Right lobe of liver (tissue), 4 donors: Measurements from ENCODE around the gene PRMT5.

ENCODE experiments used
- CTCF ChIP-seq, 4 donors: fragments of 200-600 bp in 3 of 4; fragments of 450-650 bp in 1 of 4; IDR thresholded peaks; one replicate each; pipeline versions ENCODE4 v1.5.1 to v1.8.0; 2016 to 2022; ENCODE audit warnings: antibody characterized with exemption in 4 of 4, mild to moderate bottlenecking in 2 of 4
- POLR2A ChIP-seq: fragments of 450-650 bp; IDR thresholded peaks from one replicate; pipeline ENCODE4 v1.6.1; 2017; ENCODE audit warnings: antibody characterized with exemption, mild to moderate bottlenecking
- donor health status: DM: no; HTN: no; CAD: no.
- donor health status: DM: no; HTN: no; CAD: no.
- donor health status: DM: no; HTN: yes; CAD: no.

- TF ChIP-seq CTCF (IDR thresholded peaks at IDR 0.05), result no peak
- no peak for TF ChIP-seq POLR2A
Observed at GRCh38 chr14:22888662-22889061, 40.5 kb downstream of the PRMT5 start.
